Measurements from ENCODE around the gene LNP1. TPM values are rescaled to one million over a fixed set of nuclear protein-coding genes. Genes with fewer than 3 reads are reported as not detected.

The LNP1 gene
- total RNA-seq, 1 donor from 2014 or later = 2.6 TPM

DNA sequence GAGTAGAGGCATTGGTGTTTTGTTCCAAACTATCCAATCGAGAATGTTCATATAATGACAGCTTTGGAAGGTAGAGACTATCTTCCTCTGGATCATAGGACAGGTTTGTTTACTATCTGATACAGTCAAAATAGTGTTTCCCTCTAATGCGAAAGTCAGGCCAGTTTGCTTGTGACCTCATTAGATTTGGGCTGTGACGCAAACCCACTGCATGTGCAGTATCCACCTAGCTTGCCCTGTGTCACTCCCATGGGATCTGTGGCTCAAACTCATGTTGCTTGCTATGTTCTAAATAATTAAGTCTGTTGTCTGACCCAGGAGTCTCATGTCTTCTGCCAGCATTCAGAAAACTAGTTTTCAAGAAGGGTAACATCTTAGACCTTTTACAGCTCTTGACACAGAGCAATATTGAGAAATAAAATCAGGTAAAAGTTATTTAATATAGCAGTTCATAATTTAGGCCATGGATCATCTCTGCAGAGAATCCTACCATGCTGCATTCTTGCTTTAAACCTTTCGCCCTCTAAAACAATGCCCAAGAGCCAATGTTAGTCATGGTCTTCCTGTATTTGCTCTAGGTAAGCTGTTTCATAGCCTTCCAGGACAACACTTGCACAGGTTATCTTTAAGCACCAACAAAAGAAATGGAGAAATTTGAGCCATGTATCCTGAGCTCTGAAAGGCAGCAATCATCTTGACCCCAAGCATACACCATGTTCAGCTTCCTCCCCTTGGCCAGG lies 40.4 kb upstream of the LNP1 start:
- H3K4me1 Mint-ChIP-seq (ENCODE audit: low read depth, unreplicated experiment) = no peaks in the 10 kb centered on the region
- DNase-seq (ENCODE audit: low read depth) (no peak), FAIRE-seq (no peak)
- H3K27ac Mint-ChIP-seq (ENCODE audit: unreplicated experiment) = peak overlapping the region; percentile 53
- H3K4me3 ChIP-seq (ENCODE audit: insufficient read depth, low read depth, low read length) = no peak overlapping the region
- H3K4me3 Mint-ChIP-seq (ENCODE audit: unreplicated experiment) = no peak overlapping the region
- TF ChIP-seq, protein P1, sequence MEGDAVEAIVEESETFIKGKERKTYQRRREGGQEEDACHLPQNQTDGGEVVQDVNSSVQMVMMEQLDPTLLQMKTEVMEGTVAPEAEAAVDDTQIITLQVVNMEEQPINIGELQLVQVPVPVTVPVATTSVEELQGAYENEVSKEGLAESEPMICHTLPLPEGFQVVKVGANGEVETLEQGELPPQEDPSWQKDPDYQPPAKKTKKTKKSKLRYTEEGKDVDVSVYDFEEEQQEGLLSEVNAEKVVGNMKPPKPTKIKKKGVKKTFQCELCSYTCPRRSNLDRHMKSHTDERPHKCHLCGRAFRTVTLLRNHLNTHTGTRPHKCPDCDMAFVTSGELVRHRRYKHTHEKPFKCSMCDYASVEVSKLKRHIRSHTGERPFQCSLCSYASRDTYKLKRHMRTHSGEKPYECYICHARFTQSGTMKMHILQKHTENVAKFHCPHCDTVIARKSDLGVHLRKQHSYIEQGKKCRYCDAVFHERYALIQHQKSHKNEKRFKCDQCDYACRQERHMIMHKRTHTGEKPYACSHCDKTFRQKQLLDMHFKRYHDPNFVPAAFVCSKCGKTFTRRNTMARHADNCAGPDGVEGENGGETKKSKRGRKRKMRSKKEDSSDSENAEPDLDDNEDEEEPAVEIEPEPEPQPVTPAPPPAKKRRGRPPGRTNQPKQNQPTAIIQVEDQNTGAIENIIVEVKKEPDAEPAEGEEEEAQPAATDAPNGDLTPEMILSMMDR (IDR thresholded peaks at IDR 0.05; ENCODE audit: insufficient read depth, low read depth, low read length) = no peak
- no peak for TF ChIP-seq EZH2 (IDR thresholded peaks at IDR 0.05; ENCODE audit: insufficient read depth, low read length)
- no peak overlapping the region for H3K27ac ChIP-seq (ENCODE audit: low read depth, low read length)
- H3K27me3 Mint-ChIP-seq (ENCODE audit: low read depth, unreplicated experiment) = no peaks in the 10 kb centered on the region
- no peaks in the 10 kb centered on the region for H3K9me3 ChIP-seq (ENCODE audit: insufficient read depth, low read depth, low read length)
- peaks cover 3% of the 10 kb centered on the region for H3K9me3 Mint-ChIP-seq (ENCODE audit: unreplicated experiment)
- H3K4me1 ChIP-seq (ENCODE audit: insufficient read depth, low read length) = no peaks in the 10 kb centered on the region
- no peaks in the 10 kb centered on the region for H3K27me3 ChIP-seq (ENCODE audit: insufficient read depth, low read length)
- H2AFZ ChIP-seq (ENCODE audit: low read depth, low read length) = no peak overlapping the region
- H3K36me3 Mint-ChIP-seq (ENCODE audit: low read depth, unreplicated experiment) = peaks cover 26% of the 10 kb centered on the region
- peaks cover 41% of the 10 kb centered on the region for H3K36me3 ChIP-seq (ENCODE audit: insufficient read depth, low read length)
- no peak overlapping the region for H3K4me2 ChIP-seq (ENCODE audit: low read length)
- H3K79me2 ChIP-seq (ENCODE audit: insufficient read depth, low read length) = no peaks in the 10 kb centered on the region
- no peaks in the 10 kb centered on the region for H4K20me1 ChIP-seq (ENCODE audit: insufficient read depth, low read length)
- H3K9ac ChIP-seq (ENCODE audit: low read length) = no peak overlapping the region

DNA sequence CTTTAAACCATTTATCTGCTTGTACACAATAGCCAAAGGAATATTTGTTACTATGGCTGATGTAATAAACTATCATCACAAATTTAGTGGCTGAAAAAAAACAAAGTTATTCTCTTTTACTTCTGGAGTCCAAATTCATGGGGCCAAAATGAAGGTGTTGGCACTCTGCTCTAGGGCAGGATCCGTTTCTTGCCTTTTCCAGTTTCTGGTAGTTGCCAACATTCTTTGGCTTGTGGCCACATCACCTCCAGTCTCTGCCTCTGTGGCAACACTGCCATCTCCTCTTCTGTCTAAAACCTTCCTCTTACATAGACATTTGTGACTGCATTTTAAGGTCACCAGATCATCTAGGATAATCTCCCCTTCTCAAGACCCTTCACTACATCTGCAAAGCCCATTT lies 39.4 kb upstream of the LNP1 start:
- Histone ChIP-seq H3K4me3 (ENCODE audit: insufficient read depth, low read depth, low read length) (no peak overlapping the region), H3K4me1 (ENCODE audit: insufficient read depth, low read length) (no peaks in the 10 kb centered on the region), H3K9me3 (ENCODE audit: insufficient read depth, low read depth, low read length) (no peaks in the 10 kb centered on the region), H4K20me1 (ENCODE audit: insufficient read depth, low read length) (no peaks in the 10 kb centered on the region), H3K9ac (ENCODE audit: low read length) (no peak overlapping the region), H3K27ac (ENCODE audit: low read depth, low read length) (no peak overlapping the region), H2AFZ (ENCODE audit: low read depth, low read length) (no peak overlapping the region), H3K4me2 (ENCODE audit: low read length) (no peak overlapping the region), H3K36me3 (ENCODE audit: insufficient read depth, low read length) (peaks cover 44% of the 10 kb centered on the region), H3K79me2 (ENCODE audit: insufficient read depth, low read length) (no peaks in the 10 kb centered on the region), H3K27me3 (ENCODE audit: insufficient read depth, low read length) (no peaks in the 10 kb centered on the region)
- no peak overlapping the region for H3K4me3 Mint-ChIP-seq (ENCODE audit: unreplicated experiment)
- no peaks in the 10 kb centered on the region for H3K27me3 Mint-ChIP-seq (ENCODE audit: low read depth, unreplicated experiment)
- H3K27ac Mint-ChIP-seq (ENCODE audit: unreplicated experiment) = no peak overlapping the region
- FAIRE-seq = no peak
- peaks cover 3% of the 10 kb centered on the region for H3K9me3 Mint-ChIP-seq (ENCODE audit: unreplicated experiment)
- H3K4me1 Mint-ChIP-seq (ENCODE audit: low read depth, unreplicated experiment) = no peaks in the 10 kb centered on the region
- H3K36me3 Mint-ChIP-seq (ENCODE audit: low read depth, unreplicated experiment) = peaks cover 26% of the 10 kb centered on the region
- no peak for TF ChIP-seq EZH2 (IDR thresholded peaks at IDR 0.05; ENCODE audit: insufficient read depth, low read length)
- TF ChIP-seq, protein P1 (IDR thresholded peaks at IDR 0.05; ENCODE audit: insufficient read depth, low read depth, low read length) = no peak
- no peak for DNase-seq (ENCODE audit: low read depth)

DNA sequence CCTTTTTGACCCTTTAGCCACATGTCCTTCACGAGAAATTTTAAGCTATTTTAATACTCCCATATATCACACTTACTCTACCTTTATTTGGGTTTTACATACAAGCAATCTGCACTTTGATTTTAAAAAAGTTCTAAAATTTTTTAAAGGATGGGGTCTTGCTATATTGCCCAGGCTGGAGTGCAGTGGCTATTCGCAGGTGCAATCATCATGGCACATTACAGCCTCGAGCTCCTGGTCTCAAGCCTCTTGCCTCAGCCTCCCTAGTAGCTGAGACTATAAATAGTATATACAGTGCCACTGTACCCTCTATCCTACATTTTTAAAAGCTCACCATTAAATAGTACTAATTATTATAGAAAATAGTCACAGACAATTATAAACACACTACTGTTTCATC lies 36.9 kb upstream of the LNP1 start:
- Histone ChIP-seq H3K4me2 (ENCODE audit: low read length) (no peak overlapping the region), H3K27ac (ENCODE audit: low read depth, low read length) (no peak overlapping the region), H3K9me3 (ENCODE audit: insufficient read depth, low read depth, low read length) (no peaks in the 10 kb centered on the region), H3K27me3 (ENCODE audit: insufficient read depth, low read length) (no peaks in the 10 kb centered on the region), H4K20me1 (ENCODE audit: insufficient read depth, low read length) (no peaks in the 10 kb centered on the region), H3K79me2 (ENCODE audit: insufficient read depth, low read length) (no peaks in the 10 kb centered on the region), H3K4me1 (ENCODE audit: insufficient read depth, low read length) (no peaks in the 10 kb centered on the region), H2AFZ (ENCODE audit: low read depth, low read length) (no peak overlapping the region), H3K4me3 (ENCODE audit: insufficient read depth, low read depth, low read length) (no peak overlapping the region), H3K9ac (ENCODE audit: low read length) (no peak overlapping the region), H3K36me3 (ENCODE audit: insufficient read depth, low read length) (peaks cover 53% of the 10 kb centered on the region)
- FAIRE-seq = no peak
- Mint-ChIP-seq H3K4me3 (ENCODE audit: unreplicated experiment) (no peak overlapping the region), H3K27me3 (ENCODE audit: low read depth, unreplicated experiment) (no peaks in the 10 kb centered on the region), H3K4me1 (ENCODE audit: low read depth, unreplicated experiment) (no peaks in the 10 kb centered on the region), H3K9me3 (ENCODE audit: unreplicated experiment) (peaks cover 3% of the 10 kb centered on the region), H3K27ac (ENCODE audit: unreplicated experiment) (no peak overlapping the region), H3K36me3 (ENCODE audit: low read depth, unreplicated experiment) (peaks cover 23% of the 10 kb centered on the region)
- no peak for TF ChIP-seq EZH2 (IDR thresholded peaks at IDR 0.05; ENCODE audit: insufficient read depth, low read length)
- TF ChIP-seq, protein P1 (IDR thresholded peaks at IDR 0.05; ENCODE audit: insufficient read depth, low read depth, low read length) = no peak
- DNase-seq (ENCODE audit: low read depth) = no peak

Measured in astrocyte (in vitro differentiated cells and primary cell).